Measurements from ENCODE around the gene TMEM245.

GRCh38 chr9:109088221-109088620 is 31.5 kb downstream of the TMEM245 start:
- TF ChIP-seq CTCF (IDR thresholded peaks at IDR 0.05; ENCODE audit: insufficient read depth, low read depth, low read length) (no peak), EZH2 (IDR thresholded peaks at IDR 0.05; ENCODE audit: insufficient read depth, low read length) (no peak)
